GM18507 (cell line): ENCODE data around the gene CCDC90B.
"Not testable (repeated sequence)": the region's sequence is repeated elsewhere in the genome, so short reads cannot be mapped to it uniquely, and the experiment has no call there.

ENCODE experiments used
- DNase-seq: peaks from one replicate; pipeline ENCODE4 v3.0.0; 2011; ENCODE audit warnings: low read depth; ENCODE audit not compliant: insufficient read length; ENCODE audit errors: extremely low spot score
- FAIRE-seq: peaks from 2 replicates; lab custom pipeline; 2011; peaks lifted over from hg19 to GRCh38; lab: Jason Lieb, UNC

The CCDC90B gene, protein sequence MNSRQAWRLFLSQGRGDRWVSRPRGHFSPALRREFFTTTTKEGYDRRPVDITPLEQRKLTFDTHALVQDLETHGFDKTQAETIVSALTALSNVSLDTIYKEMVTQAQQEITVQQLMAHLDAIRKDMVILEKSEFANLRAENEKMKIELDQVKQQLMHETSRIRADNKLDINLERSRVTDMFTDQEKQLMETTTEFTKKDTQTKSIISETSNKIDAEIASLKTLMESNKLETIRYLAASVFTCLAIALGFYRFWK

DNA sequence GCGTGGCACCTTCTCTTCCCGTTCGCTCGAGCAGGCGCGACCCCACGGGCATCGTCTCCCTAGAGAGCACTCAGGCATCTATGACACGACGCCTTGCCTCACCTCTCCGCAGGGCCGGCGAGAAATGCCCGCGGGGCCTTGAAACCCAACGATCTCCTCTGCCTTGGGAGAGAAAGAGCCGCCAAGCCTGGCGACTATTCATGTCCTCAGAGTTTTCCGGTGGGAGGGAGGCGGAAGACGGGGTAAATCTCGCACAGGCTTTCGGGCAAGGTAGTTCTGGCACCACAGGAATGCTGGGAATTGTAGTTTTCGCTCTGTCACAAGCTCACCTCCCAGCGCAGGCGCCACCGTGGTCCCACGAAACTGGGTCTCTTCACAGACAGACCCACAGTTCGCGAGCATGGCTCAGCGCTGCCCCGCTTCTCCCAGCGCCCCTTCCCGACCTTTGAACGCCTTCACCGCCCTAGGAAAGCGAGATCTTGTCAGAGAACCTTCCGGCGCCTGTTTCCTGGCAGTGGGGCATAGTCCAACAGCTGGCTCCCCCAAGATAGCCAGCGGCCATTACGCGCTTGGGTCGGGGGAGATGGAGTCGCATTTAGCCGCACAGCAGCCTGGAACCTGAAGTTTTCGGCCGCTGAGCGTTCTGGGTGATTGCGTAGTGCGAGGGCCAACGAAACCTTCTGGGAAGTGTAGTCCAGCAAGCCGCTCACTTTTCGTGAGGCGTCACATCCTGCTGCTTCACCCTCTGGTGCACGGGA lies at the start of gene CCDC90B:
TSS of gene CCDC90B (minus strand) at position 597 of the 758 bp plus-strand sequence. CDS start at position 202, 395 bp downstream.
- peak; percentile 84 for DNase-seq
- peak; percentile 98 for FAIRE-seq

DNA sequence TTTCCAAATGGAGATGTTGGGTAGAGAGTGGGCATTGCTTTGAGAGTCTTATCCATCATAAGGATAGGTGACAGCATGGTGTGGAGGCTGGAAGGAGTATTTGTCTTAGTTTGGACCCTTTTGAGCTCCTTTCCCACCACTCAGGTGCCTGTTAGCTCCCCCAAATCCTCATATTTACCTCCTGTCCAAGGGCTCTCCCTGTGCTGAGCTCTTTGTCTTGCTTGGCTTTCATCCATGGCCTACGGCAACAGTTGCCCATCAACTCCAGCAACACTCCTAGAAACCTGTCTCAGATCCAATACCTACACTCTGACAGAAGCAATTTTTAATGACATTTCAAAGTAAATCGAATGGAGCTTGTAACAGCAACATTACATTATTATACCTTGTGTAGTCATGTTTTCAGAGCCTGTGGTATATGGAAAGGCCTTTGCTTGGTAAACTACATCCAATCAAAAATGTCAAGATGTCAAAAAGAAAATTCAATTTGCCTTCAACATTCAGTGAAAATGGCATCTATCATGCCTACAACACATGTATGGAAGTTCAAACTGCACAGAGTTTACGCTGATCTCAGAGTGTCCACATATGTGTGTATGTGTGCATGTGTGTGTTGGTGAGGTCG lies 49.4 kb upstream of the CCDC90B start:
- no peak for DNase-seq
- no peak for FAIRE-seq

DNA sequence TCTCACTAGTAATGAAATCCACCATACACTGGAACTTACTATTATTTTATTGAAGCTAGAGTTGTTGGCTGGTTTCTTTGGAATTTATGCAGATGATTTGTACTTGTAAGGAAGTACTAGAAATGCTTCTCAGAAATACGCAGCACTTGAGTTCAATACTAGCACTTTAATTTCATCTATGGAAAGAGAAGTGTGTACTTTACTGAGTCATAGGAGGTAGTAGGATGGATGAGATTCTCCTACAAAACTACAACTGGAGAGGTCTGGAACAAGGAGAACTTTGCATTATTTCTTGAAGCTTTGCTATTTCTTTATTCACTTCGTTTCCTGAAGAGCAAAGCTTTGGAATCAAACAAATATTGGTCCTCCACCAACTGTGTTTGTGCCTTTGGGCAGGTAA lies 44.1 kb upstream of the CCDC90B start:
- no peak for DNase-seq
- no peak for FAIRE-seq

DNA sequence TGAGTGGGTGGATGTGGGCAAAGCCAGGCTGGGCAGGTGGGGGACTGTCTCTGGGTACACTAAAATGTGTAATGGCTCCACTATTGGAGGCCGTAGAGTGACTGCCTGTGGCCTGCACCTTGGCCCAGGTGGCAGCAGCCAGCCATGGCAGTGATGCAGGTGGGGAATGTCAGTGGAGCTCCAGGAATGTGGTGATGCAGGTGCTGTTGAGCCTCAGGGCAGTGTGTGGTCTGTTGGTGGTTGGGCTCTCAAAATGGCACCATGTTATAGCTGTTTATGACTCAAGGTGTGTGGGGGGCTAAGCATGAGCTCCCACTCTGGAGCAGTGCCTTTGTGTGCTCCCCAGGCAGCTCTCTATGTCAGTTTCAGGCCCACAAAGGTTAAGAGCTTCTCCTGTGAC lies 40.2 kb upstream of the CCDC90B start:
- DNase-seq (no peak), FAIRE-seq (no peak)

DNA sequence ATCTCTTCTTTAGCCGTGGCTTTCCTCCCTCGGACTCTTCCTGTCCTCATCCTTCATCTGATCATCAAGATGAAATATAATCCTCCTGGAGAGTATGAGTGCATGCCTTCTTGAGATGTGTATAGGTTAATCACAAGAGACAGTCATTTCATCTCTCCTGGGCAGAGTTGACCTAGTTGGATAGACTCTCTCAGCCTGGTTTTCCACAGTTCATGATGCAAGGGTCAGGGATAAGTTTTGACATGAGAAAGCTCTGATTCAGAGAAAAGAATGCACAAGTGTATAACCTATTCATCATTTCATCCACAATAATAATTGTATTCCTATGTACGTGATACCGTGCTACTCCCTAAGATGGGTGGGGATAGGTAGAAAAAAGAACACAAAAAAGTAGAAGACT lies 33.2 kb upstream of the CCDC90B start:
- DNase-seq (no peak), FAIRE-seq (no peak)

DNA sequence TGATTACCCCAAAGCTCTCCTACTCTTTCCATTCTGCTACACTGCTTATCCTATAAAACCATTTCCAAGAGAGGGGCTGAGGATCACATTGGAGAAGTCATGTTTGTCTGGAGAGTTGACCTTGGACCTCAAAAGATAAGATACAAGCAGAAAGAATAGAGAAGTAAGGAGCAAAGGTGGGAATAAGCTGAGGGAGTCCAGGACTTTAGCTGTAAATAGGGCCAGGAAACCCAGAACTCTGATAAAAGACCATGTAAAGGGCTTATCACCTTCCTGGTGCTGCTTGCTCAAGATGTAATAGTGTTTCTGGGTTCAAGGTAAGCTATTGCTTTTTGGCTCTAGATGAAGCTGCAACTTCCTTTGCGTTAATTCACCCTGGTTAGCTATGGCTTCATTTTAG lies 32.8 kb upstream of the CCDC90B start:
- DNase-seq (no peak), FAIRE-seq (no peak)

DNA sequence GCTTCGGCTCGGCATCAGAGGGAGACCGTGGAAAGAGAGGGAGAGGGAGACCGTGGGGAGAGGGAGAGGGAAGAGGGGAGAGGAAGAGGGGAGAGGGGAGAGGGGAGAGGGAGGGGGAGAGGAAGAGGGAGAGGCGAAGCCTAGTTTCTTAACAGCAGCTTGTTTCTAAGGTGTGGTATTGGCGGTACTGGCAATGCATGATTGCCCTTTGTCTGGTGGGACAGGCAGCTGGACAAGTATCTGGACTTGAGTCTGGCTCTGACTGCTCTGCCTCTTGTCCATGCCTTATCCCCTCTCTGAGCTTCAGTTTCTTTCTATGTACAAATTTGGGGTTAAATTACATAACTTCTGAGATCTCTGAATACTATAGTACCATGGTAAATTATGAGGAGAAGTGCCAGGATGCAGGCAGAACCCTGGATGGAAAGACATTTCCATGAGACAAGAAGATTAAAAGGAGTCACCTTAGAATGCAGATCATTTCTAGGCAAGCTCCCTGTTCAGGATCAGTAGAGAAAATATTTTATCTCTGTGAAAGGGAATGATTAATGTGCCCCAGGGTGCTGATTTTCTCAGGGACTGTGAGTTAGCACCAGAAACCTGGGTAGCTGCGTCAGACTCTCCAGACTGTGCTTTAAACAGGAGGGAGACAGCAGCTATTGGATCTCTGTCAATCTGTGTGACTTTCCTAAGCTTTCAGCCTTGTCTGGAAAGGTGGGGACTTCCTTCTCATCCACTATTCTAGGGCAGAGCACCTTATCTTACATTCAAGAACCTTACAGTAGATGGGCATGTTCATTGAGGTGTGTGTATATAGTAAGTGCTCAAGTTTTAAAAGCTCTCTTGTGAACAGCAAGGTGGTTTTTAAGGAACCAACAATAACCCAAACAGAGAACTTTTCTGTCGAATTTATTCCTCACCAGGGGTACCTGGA lies 31.9 kb upstream of the CCDC90B start:
- FAIRE-seq: no peak
- no peak for DNase-seq

DNA sequence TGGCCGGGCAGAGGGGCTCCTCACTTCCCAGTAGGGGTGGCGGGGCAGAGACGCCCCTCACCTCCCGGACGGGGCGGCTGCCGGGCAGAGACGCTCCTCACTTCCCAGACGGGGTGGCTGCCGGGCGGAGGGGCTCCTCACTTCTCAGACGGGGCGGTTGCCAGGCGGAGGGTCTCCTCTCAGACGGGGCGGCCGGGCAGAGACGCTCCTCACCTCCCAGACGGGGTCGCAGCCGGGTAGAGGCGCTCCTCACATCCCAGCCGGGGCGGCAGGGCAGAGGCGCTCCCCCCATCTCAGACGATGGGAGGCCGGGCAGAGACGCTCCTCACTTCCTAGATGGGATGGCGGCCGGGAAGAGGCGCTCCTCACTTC lies 30.7 kb upstream of the CCDC90B start:
- not testable (repeated sequence) for FAIRE-seq, DNase-seq

DNA sequence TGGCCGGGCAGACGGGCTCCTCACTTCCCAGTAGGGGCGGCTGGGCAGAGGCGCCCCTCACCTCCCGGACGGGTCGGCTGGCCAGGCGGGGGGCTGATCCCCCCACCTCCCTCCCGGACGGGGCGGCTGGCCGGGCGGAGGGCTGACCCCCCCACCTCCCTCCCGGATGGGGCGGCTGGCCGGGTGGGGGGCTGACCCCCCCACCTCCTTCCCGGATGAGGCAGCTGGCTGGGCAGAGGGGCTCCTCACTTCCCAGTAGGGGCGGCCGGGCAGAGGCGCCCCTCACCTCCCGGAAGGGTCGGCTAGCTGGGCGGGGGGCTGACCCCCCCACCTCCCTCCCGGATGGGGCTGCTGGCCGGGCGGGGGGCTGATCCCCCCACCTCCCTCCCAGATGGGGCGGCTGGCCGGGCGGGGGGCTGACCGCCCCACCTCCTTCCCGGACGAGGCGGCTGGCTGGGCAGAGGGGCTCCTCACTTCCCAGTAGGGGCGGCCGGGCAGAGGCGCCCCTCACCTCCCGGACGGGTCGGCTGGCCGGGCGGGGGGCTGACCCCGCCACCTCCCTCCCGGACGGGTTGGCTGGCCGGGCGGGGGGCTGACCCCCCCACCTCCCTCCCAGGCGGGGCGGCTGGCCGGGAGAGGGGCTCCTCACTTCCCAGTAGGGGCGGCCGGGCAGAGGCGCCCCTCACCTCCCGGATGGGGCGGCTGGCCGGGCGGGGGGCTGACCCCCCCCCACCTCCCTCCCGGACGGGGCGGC lies 30.2 kb upstream of the CCDC90B start:
- not testable (repeated sequence) for DNase-seq, FAIRE-seq

DNA sequence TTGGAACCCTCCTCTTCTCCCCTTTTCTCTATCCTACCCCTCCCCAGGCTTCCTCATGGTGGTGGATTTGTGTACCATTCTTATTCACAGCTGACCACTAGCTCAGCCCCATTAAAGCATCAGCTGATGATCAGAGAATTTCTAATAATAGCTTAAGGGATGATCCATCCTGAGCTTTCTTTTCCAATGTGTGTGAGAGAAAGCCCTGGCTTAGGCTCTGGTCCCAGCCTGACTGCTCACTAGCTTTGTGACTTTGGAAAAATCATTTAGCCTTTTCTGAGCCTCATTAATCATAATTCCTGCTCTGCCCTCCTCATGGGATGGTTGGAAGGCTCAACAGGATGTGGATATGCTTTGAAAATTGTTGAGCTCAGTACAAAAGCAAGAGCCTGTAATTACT lies 26.3 kb upstream of the CCDC90B start:
- DNase-seq: no peak
- no peak for FAIRE-seq

DNA sequence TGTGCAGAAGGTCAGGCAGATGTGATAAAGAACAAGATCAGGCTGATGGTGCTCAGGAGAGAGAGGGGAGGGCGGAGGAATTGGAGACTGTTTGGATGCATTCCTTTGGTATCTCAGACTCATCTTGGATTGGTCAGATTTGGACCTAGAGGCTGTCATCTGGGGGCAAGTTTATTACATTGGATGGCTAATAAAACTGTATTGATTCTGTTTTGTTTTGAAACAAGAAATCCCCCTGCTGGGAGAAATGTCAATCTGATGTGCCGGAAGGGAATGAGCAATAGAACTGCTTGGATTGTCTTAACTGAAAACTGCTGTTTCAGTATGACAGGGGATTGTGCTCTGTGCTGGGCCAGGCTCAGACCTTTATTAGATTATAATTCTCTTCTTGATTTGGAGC lies 25.5 kb upstream of the CCDC90B start:
- DNase-seq (no peak), FAIRE-seq (no peak)

DNA sequence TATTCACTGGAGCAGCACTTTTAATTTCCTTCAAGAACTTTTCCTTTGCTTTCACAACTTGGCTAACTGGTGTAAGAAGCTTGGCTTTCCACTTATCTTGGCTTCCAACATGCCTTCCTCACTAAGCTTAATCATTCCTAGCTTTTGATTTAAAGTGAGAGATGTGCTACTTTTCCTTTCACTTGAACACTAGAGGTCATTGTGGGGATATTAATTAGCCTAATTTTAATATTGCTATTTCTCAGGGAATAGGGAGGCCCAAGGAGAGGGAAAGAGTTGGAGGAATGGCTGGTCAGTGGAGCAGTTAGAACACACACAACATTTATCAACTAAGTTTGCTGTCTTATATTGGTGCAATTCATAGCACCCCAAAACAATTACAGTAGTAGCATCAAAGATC lies 24.6 kb upstream of the CCDC90B start:
- FAIRE-seq: no peak

DNA sequence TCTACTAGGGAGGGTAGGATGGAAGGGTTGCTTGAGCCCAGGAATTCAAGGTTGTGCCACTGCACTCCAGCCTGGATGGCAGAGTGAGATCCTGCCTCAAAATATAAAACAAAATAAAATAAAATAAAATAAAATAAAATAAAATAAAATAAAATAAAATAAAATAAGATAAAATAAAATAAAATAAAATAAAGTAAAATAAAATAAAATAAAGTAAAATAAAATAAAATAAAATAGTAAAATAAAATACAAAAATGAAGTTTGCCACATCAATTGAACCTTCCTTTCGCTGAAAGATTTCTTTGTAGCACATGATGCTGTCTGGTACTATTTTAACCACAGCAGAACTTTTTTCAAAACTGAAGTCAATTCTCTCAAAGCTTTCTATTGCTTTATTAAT lies 22.4 kb upstream of the CCDC90B start:
- not testable (repeated sequence) for FAIRE-seq, DNase-seq

More for the DNA sequence above, 24.6 kb upstream of the CCDC90B start:
- no peak for DNase-seq

DNA sequence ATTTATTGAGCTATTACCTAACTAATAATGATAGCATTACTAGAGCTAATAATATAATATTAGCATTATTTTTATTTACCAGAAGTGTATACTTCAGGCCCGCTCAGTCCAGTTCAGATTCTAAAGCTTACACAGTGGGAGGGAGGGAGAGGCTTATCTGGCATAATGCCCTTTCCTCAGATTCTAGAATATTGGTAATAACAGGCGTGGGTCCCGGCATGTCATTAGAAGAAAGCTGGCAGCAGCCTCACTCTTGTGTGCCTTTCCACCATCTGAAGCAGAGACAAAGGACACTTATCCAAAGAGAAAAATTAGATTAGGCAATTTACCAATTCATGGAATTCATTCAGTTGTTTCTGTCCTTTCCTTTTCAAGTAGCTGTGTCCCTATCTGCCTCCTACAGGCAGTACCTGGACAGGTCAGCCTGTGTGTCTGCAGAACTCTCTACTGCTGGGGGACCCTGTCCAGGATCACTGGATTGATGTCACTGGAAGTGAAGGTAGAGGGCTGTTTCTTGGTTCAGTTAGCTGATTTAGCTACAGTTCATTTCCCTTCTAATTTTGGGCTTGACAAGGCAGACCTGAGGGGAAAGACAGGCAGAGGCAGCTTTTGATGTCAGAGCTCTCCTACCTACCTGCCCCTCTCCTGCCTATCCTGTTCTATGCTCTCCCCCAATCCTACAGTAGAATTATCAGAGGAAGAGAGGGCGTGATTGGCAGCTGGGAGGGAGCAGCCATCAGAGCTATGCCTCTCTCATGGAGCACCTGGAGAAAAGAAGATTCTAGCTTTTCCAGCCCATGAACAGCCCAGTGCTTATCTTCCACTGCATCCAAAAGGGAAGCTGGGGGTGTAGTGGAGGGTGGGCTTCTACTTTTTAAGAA lies 20.3 kb upstream of the CCDC90B start:
- no peak for FAIRE-seq
- no peak for DNase-seq

DNA sequence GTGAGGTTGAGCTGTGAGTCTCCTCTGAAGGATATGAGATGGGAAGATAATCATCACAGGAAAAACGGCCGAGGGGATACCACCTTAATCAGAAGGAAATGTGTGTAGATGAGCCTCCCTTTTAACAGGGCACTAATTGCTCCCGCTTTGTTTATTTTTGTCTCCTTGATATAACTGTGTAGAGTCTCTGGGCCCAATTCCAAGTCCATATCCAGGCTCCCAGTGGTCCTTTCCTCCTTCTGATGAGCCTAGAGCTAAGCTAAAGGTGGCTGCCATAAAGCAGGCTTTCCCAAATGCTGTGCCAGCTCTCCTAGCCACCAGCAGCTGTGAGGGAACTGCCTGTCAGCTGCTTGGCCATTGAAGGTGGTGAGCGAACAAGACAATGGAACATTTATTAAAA lies 17.1 kb upstream of the CCDC90B start:
- FAIRE-seq (no peak), DNase-seq (no peak)

DNA sequence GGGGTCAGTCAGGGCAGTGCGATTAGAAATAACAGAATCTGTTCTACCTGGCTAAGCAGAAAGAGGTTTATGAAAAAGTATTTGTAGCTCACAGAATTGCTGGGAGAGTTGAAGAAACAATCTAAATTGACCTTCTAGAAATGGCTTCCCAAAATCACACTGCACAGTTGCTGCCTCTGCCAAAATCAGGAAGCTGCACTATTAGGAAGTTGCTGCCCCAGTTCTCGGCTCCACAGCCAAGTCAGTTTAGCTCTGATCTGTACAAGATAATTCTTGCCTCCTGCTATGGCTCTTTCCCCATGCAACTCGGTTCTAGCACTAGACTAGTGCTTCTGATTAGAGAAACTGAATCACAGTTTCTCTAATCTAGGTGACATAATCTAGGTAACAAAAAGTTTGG lies 16.0 kb upstream of the CCDC90B start:
- FAIRE-seq (no peak), DNase-seq (no peak)

DNA sequence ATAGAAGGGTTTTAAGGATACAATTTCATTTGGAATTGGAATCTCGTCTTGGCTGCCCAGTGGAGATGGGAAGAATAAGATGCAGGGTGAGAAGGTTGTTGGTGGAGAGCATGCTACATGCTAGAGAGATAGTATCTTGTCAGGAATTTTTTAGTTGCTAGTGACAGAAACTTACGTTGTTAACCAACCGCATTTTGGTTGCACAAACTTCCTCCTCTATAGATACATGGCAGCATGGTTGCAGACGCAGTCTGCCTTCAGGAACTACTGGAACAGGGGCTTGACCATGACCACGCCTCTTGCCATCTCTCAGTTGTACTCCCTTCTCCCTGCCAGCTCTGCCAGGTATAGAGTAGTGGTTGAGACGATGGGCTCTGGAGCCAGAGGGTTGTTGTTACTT lies 13.5 kb upstream of the CCDC90B start:
- FAIRE-seq: no peak
- no peak for DNase-seq

DNA sequence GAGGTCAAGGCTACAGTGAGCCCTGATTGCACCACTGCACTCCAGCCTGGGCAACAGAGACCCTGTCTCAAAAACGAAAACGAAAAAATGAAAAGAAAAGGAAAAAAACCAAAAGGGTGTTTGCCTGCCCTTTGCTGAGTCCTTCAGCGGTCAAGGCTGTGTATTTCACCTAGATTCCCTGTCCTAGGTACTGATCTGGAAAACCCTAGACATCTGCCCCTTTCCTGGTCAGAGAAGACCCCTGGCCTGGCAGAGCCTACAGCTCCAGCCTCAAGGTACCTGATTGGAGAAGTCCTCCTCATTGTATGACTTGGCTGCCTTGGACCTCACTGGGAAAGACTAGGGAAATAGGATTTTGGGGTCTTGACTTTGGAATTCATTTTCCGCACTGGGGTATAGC lies 8.0 kb upstream of the CCDC90B start:
- DNase-seq (no peak), FAIRE-seq (no peak)
